A673 (cell line): ENCODE results near the gene NCLN. TPM values are rescaled to one million over a fixed set of nuclear protein-coding genes. Genes with fewer than 3 reads are reported as not detected.
"Not testable (repeated sequence)": the region's sequence is repeated elsewhere in the genome, so short reads cannot be mapped to it uniquely, and the experiment has no call there.

Experiments
- BruUV-seq: library from RNA; stranded (reverse); fragments of 400-500 nt; replicated peaks from 2 replicates; lab custom pipeline; 2021; lab: Mats Ljungman, UMichigan
- CTCF ChIA-PET: fragments of 300-600 bp; sonication (Branson Sonifier 250); formaldehyde crosslinking; loops from one replicate; lab custom pipeline; 2022; ENCODE audit warnings: antibody characterized with exemption; lab: Charles Lee
- POLR2A ChIA-PET: fragments of 300-600 bp; sonication (Branson Sonifier 250); formaldehyde crosslinking; loops from one replicate; lab custom pipeline; 2022; ENCODE audit warnings: antibody characterized with exemption; ENCODE audit not compliant: low non-redundant PET; lab: Charles Lee
- DNase-seq: peaks from one replicate; pipeline ENCODE4 v3.0.0-alpha.2; 2015; ENCODE audit warnings: low spot score
- H3K27ac ChIP-seq: fragments of 200-600 bp; sonication (generic); 2 replicates; pipeline ENCODE4 v1.5.1; 2016; ENCODE audit warnings: mixed run types, low read depth, mild to moderate bottlenecking, mixed read lengths, antibody characterized with exemption, low read length; ENCODE audit not compliant: poor library complexity, severe bottlenecking
- H3K27me3 ChIP-seq: fragments of 200-600 bp; sonication (generic); replicated peaks from 2 replicates; pipeline ENCODE4 v1.6.1; 2017; ENCODE audit warnings: mixed run types, low read depth, mild to moderate bottlenecking, mixed read lengths, antibody characterized with exemption, low read length; ENCODE audit not compliant: insufficient read depth, poor library complexity
- H3K36me3 ChIP-seq: fragments of 200-600 bp; sonication (generic); 2 replicates; pipeline ENCODE4 v1.6.1; 2016; ENCODE audit warnings: mixed run types, mild to moderate bottlenecking, mixed read lengths, antibody characterized with exemption, low read length; ENCODE audit not compliant: insufficient read depth, poor library complexity, severe bottlenecking
- H3K4me1 ChIP-seq: fragments of 200-600 bp; sonication (generic); 2 replicates; pipeline ENCODE4 v1.6.1; 2017; ENCODE audit warnings: mixed run types, mild to moderate bottlenecking, mixed read lengths, antibody characterized with exemption, low read length; ENCODE audit not compliant: insufficient read depth, poor library complexity, severe bottlenecking
- H3K4me3 ChIP-seq: fragments of 200-600 bp; sonication (generic); 2 replicates; pipeline ENCODE4 v1.5.1; 2016; ENCODE audit warnings: low read depth, mixed run types, mild to moderate bottlenecking, mixed read lengths, low read length; ENCODE audit not compliant: poor library complexity, severe bottlenecking
- H3K9me3 ChIP-seq: fragments of 200-600 bp; sonication (generic); 2 replicates; pipeline ENCODE4 v1.6.1; 2016; ENCODE audit warnings: mixed run types, low read depth, mild to moderate bottlenecking, mixed read lengths, antibody characterized with exemption, low read length; ENCODE audit not compliant: poor library complexity, severe bottlenecking
- CTCF ChIP-seq: fragments of 300-800, 200-600 bp; sonication (generic); conservative IDR thresholded peaks from 2 replicates; pipeline ENCODE4 v1.5.1; 2017; ENCODE audit warnings: low read depth, mild to moderate bottlenecking, antibody characterized with exemption, low read length, moderate library complexity, mixed read lengths
- EZH2 ChIP-seq: fragments of 200-600 bp; sonication (generic); IDR thresholded peaks from 2 replicates; pipeline ENCODE4 v1.6.1; 2017; ENCODE audit warnings: borderline replicate concordance, low read depth, mild to moderate bottlenecking, mixed read lengths, antibody characterized with exemption, low read length; ENCODE audit not compliant: poor library complexity, severe bottlenecking
- intact Hi-C: fragments of 100-400 bp; cut with micrococcal nuclease; formaldehyde crosslinking; loops from one replicate; pipeline ENCODE4 v1.10.0; 2022; ENCODE audit not compliant: unreplicated experiment
- total RNA-seq: library from RNA; stranded (reverse); gene quantifications from 2 replicates; pipeline ENCODE4 v1.2.3, GENCODE V29; 2021

The NCLN gene
- total RNA-seq, 1 experiment from 2014 or later = 122 TPM

- Histone ChIP-seq H3K9me3 (no peaks in the 10 kb centered on the region), H3K4me1 (no peaks in the 10 kb centered on the region), H3K36me3 (no peaks in the 10 kb centered on the region), H3K27me3 (no peaks in the 10 kb centered on the region), H3K4me3 (no peak overlapping the region), H3K27ac (no peak overlapping the region)
- CTCF ChIA-PET = no interaction called here
- BruUV-seq = no TSS peak
- intact Hi-C loops = no loop called here
- POLR2A ChIA-PET = no interaction called here
- TF ChIP-seq CTCF = no peak
- no peak for DNase-seq
Observed at GRCh38 chr19:3231288-3231687, 45.6 kb downstream of the NCLN start.

- DNase-seq = no peak
- POLR2A ChIA-PET = no interaction called here
- no peaks in the 10 kb centered on the region for H3K27me3 ChIP-seq
- H3K27ac ChIP-seq = no peak overlapping the region
- CTCF ChIA-PET = no interaction called here
- intact Hi-C loops = no loop called here
- H3K4me3 ChIP-seq = no peak overlapping the region
- H3K9me3 ChIP-seq = no peaks in the 10 kb centered on the region
- no peaks in the 10 kb centered on the region for H3K4me1 ChIP-seq
- no peak for TF ChIP-seq EZH2
- no peak for TF ChIP-seq CTCF
- BruUV-seq = no TSS peak
- H3K36me3 ChIP-seq = no peaks in the 10 kb centered on the region
Observed at GRCh38 chr19:3233116-3233515, 47.4 kb downstream of the NCLN start.

GRCh38 chr19:3233831-3234230 lies 48.1 kb downstream of the NCLN start:
- no peak overlapping the region for H3K27ac ChIP-seq
- no peak overlapping the region for H3K4me3 ChIP-seq
- no peaks in the 10 kb centered on the region for H3K36me3 ChIP-seq
- ChIA-PET POLR2A (no interaction called here), CTCF (no interaction called here)
- no peaks in the 10 kb centered on the region for H3K4me1 ChIP-seq
- DNase-seq = no peak
- H3K9me3 ChIP-seq = no peaks in the 10 kb centered on the region
- TF ChIP-seq CTCF (no peak), EZH2 (no peak)
- no TSS peak for BruUV-seq
- H3K27me3 ChIP-seq = no peaks in the 10 kb centered on the region
- intact Hi-C loops = no loop called here

GRCh38 chr19:3234800-3235199 lies 49.1 kb downstream of the NCLN start:
- POLR2A ChIA-PET = no interaction called here
- TF ChIP-seq CTCF (peak; percentile 51), EZH2 (no peak)
- Histone ChIP-seq H3K27ac (no peak overlapping the region), H3K27me3 (no peaks in the 10 kb centered on the region), H3K4me1 (no peaks in the 10 kb centered on the region), H3K9me3 (no peaks in the 10 kb centered on the region), H3K36me3 (no peaks in the 10 kb centered on the region), H3K4me3 (no peak overlapping the region)
- BruUV-seq = no TSS peak
- no peak for DNase-seq
- intact Hi-C loops = no loop called here
- CTCF ChIA-PET = no interaction called here

- H3K27ac ChIP-seq, BruUV-seq, H3K27me3 ChIP-seq, H3K4me3 ChIP-seq, H3K4me1 ChIP-seq, H3K9me3 ChIP-seq, CTCF ChIA-PET, intact Hi-C loops, H3K36me3 ChIP-seq, DNase-seq: not testable (repeated sequence)
- POLR2A ChIA-PET = interaction anchor here (0.6 kb wide), 1 partner anchor 737 kb away, joined by 5 read pairs; no protein-coding TSS in a partner anchor
Observed at GRCh38 chr19:3235604-3236003, 49.9 kb downstream of the NCLN start.
